Heart left ventricle (tissue), 16 donors: ENCODE measurements around the gene CIC. TPM values are rescaled to one million over a fixed set of nuclear protein-coding genes. Genes with fewer than 3 reads are reported as not detected.

Experiments
- ATAC-seq, 4 donors: fragments of 200-7000 bp; cut with Tn5 transposase; one replicate each; pipeline ENCODE4 v1.9.1; 2020 to 2022; ENCODE audit warnings: moderate library complexity in 4 of 4, mild to moderate bottlenecking in 3 of 4, moderate number of reproducible peaks in 1 of 4
- DNase-seq, 5 donors: peaks; one replicate each; pipeline ENCODE4 v3.0.0-alpha.2; 2020
- H3K27ac ChIP-seq, 12 donors: fragments of 200-600 bp; sonication (generic) in 4 of 12; one replicate each; pipeline versions ENCODE4 v1.5.0 to v1.8.0; 2016 to 2022; ENCODE audit warnings: mild to moderate bottlenecking in 2 of 12
- H3K27me3 ChIP-seq, 9 donors: fragments of 200-600 bp; sonication (generic) in 2 of 9; one replicate each; pipeline versions ENCODE4 v1.5.1 to v1.8.0; 2016 to 2022; ENCODE audit warnings: mild to moderate bottlenecking in 3 of 9
- H3K36me3 ChIP-seq, 9 donors: fragments of 200-600 bp; sonication (generic) in 2 of 9; one replicate each; pipeline versions ENCODE4 v1.5.0 to v1.8.0; 2018 to 2022; ENCODE audit warnings: mild to moderate bottlenecking in 2 of 9
- H3K4me1 ChIP-seq, 12 donors: fragments of 200-600 bp; sonication (generic) in 4 of 12; one replicate each; pipeline versions ENCODE4 v1.5.0 to v1.8.0; 2016 to 2022; ENCODE audit warnings: mild to moderate bottlenecking in 3 of 12
- H3K4me3 ChIP-seq, 12 donors: fragments of 200-600 bp; sonication (generic) in 4 of 12; one replicate each; pipeline versions ENCODE4 v1.5.0 to v1.8.0; 2017 to 2022; ENCODE audit warnings: mild to moderate bottlenecking in 9 of 12, moderate library complexity in 4 of 12
- H3K9me3 ChIP-seq, 12 donors: fragments of 200-600 bp; sonication (generic) in 4 of 12; one replicate each; pipeline versions ENCODE4 v1.5.0 to v1.8.0; 2016 to 2022; ENCODE audit warnings: mild to moderate bottlenecking in 1 of 12
- CTCF ChIP-seq, 12 donors: fragments of 200-600 bp; sonication (generic) in 4 of 12; IDR thresholded peaks; one replicate each; pipeline versions ENCODE4 v1.5.0 to v1.8.0; 2018 to 2022; ENCODE audit warnings: antibody characterized with exemption in 12 of 12, mild to moderate bottlenecking in 5 of 12
- POLR2A ChIP-seq, 2 donors: fragments of 450-650 bp; IDR thresholded peaks; one replicate each; pipeline ENCODE4 v1.6.1; 2017; ENCODE audit warnings: antibody characterized with exemption in 2 of 2, mild to moderate bottlenecking in 2 of 2, moderate library complexity in 2 of 2
- WGBS, 4 donors: extraction: QIAGEN DNeasy Blood & Tissue Kit in 2 of 4; methylation state at CpG; one replicate each; pipeline versions ENCODE4 v1.1.5 to v1.1.7; 2013 to 2018; 5-methylcytosine and 5-hydroxymethylcytosine counted together
- intact Hi-C, 10 donors: fragments of 100-400 bp; cut with DNase I; formaldehyde crosslinking; loops; one replicate each; pipeline versions ENCODE4 v1.11.1 to v1.14.2; 2022
- polyA plus RNA-seq, 2 donors: library from polyadenylated mRNA; stranded (reverse); fragments of 200-250 nt; gene quantifications; one replicate each; pipeline ENCODE4 v1.2.3, GENCODE V29; 2013
- total RNA-seq, 9 donors: library from RNA; depleted of rRNA in 2 of 9; stranded (reverse); fragments of >200 nt in 2 of 9; fragmentation: NEBNext Ultra II Directional in 3 of 9; extraction: Animal tissue kit (Norgen Biotek cat#: 25700) in 3 of 9; gene quantifications; one replicate each; pipeline versions ENCODE4 v1.1.0 to v1.2.4, GENCODE V29; 2016 to 2023
- donor health status: ischemic (EF 13 %, LVEDD 7.1; RV severe dilation, severe dysfunction).
- donor health status: healthy with polysubstance abuse.
- donor health status: DM: no; HTN: yes; CAD: no.
- donor health status: DM: no; HTN: no; CAD: no.
- donor health status: ischemic (EF 25% LVEDD 6.9; RV normal size, moderate dysfunction).
- donor health status: ischemic (EF 25% LVEDD 5.7; RV mildly dilated, moderate dysfunction).
- donor health status: healthy.
- donor health status: DM: yes; HTN: yes; CAD: no.
- donor health status: ischemic (EF 35%, LVEDD 5.7; RV mildly dilated, moderate dysfunction).
- donor health status: nonischemic (EF 11% LVEDD 7.7; RV severe dilation, severe dysfunction).
- donor health status: DM: yes; HTN: yes; CAD: no.
- donor health status: PGD.
- donor health status: ischemic (EF 29% LVEDD 5.4; RV normal size, mild dysfunction).
- donor health status: nonischemic (EF 23%, LVEDD 6.1; RV moderate dilation, normal function).

The CIC gene
- total and polyA plus RNA-seq, 11 donors: 25.5 to 54.8 (median 31.0) TPM

DNA sequence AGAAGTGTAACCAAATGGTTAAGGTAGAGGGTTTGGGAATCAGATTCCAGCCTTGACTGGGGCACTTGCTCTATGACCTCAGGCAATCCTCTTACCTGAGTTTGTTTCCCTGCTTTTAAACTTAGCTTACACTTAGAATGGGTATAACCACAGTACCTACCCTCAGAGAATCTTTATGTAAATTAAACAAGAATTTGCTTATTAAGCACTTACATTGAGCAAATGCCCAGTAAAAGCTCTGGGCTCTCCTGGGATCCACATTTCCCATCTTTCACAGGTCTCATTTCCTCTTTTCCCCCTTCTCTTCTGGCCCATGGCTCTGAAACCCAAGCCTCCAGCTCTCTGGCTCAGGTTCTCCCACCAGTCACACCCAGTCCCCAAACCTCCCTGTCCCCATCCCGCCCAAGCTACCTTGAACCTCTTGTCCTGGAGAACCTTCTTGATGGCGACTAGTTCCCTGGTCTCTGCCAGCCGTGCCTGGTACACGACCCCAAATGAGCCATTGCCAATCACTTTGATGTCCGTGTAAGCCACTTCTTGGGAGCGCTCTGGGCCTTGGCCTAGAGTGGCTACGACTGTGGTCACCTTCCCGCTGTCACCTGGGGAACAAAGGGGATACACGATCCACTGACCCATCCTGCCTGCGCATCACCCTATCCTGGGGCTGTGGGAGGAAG, 29.4 kb upstream of the CIC start:
- H3K36me3 ChIP-seq: peaks cover 0 to 50% (median 35%) of the 10 kb centered on the region in 9 donors
- H3K27ac ChIP-seq: no peak overlapping the region
- H3K9me3 ChIP-seq: no peaks in the 10 kb centered on the region
- no peak overlapping the region for H3K4me3 ChIP-seq
- no peaks in the 10 kb centered on the region for H3K27me3 ChIP-seq
- DNase-seq (no peak), ATAC-seq (no peak)
- no peak for TF ChIP-seq POLR2A (IDR thresholded peaks at IDR 0.05)
- no peak for TF ChIP-seq CTCF (IDR thresholded peaks at IDR 0.05)
- WGBS, 4 donors: 80 to 92% (median 89%) methylated on average over 8 to 10 of the region's 10 CpGs
- intact Hi-C loops: loop anchor here in 6 of 10 donors (2.0 to 10.0 kb wide), 5 partner anchors 17 to 365 kb away; partner anchors contain the start of genes LIPE (in 2 of the 6) and CD79A (in 1 of the 6)
- peaks cover 9 to 38% (median 28%) of the 10 kb centered on the region in 12 donors for H3K4me1 ChIP-seq

DNA sequence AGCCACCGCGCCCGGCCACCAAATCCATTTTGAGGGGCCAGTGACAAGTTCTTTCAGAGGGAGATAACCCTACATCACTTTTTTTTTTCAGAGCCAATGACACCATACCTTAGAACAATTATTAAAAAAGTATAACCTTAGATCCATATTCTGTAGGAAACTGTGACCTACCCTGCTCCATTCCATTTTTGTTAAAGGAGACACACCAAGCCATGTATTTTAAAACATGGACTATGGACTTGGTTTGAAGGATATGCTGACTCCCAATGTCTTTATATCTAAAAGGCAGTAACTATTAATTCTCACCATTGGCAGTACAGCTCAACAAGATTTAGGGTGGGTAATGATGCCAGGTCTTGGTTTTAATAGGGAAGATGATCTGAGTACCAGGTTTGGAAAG, 27.8 kb upstream of the CIC start:
- Histone ChIP-seq H3K27me3 (no peaks in the 10 kb centered on the region), H3K36me3 (peaks cover 0 to 35% (median 19%) of the 10 kb centered on the region in 9 donors), H3K4me3 (peak overlapping the region; percentile 69 to 94 (median 84)), H3K27ac (peak overlapping the region in 4 of 12 donors; percentile 58 to 93 (median 88)), H3K9me3 (no peaks in the 10 kb centered on the region), H3K4me1 (peaks cover 10 to 53% (median 42%) of the 10 kb centered on the region in 12 donors)
- DNase-seq (no peak), ATAC-seq (no peak)
- TF ChIP-seq CTCF (IDR thresholded peaks at IDR 0.05): no peak
- no peak for TF ChIP-seq POLR2A (IDR thresholded peaks at IDR 0.05)
- intact Hi-C loops: loop anchor here in 4 of 10 donors (5.0 to 10.0 kb wide), 3 partner anchors 41 to 184 kb away; partner anchors contain the start of gene LIPE (in 2 of the 4)
- WGBS, 4 donors: 94 to 98% (median 96%) methylated on average over 3 of the region's 3 CpGs

- ATAC-seq (no peak), DNase-seq (peak in 1 of 5 donors; percentile 50)
- Histone ChIP-seq H3K36me3 (peaks cover 0 to 31% (median 11%) of the 10 kb centered on the region in 9 donors), H3K4me1 (peaks cover 15 to 61% (median 50%) of the 10 kb centered on the region in 12 donors), H3K27ac (peak overlapping the region; percentile 58 to 99 (median 91)), H3K27me3 (no peaks in the 10 kb centered on the region), H3K9me3 (no peaks in the 10 kb centered on the region), H3K4me3 (peak overlapping the region; percentile 69 to 94 (median 84))
- TF ChIP-seq POLR2A (IDR thresholded peaks at IDR 0.05) (no peak), CTCF (IDR thresholded peaks at IDR 0.05) (no peak)
- 0 to 1% (median 0%) methylated on average over 10 to 49 of the region's 49 CpGs for WGBS, 4 donors
- intact Hi-C loops: loop anchor here in 4 of 10 donors (1.0 to 10.0 kb wide), 5 partner anchors 22 to 183 kb away; partner anchors contain the start of genes LIPE (in 2 of the 4) and ZNF526 (in 1 of the 4)
These were observed 27.0 kb upstream of the CIC start for GRCh38 chr19:42242069-42242511.
